Measurements from ENCODE around the gene BPTF.
"Not testable (repeated sequence)": the region's sequence is repeated elsewhere in the genome, so short reads cannot be mapped to it uniquely, and the experiment has no call there.

The BPTF gene, protein sequence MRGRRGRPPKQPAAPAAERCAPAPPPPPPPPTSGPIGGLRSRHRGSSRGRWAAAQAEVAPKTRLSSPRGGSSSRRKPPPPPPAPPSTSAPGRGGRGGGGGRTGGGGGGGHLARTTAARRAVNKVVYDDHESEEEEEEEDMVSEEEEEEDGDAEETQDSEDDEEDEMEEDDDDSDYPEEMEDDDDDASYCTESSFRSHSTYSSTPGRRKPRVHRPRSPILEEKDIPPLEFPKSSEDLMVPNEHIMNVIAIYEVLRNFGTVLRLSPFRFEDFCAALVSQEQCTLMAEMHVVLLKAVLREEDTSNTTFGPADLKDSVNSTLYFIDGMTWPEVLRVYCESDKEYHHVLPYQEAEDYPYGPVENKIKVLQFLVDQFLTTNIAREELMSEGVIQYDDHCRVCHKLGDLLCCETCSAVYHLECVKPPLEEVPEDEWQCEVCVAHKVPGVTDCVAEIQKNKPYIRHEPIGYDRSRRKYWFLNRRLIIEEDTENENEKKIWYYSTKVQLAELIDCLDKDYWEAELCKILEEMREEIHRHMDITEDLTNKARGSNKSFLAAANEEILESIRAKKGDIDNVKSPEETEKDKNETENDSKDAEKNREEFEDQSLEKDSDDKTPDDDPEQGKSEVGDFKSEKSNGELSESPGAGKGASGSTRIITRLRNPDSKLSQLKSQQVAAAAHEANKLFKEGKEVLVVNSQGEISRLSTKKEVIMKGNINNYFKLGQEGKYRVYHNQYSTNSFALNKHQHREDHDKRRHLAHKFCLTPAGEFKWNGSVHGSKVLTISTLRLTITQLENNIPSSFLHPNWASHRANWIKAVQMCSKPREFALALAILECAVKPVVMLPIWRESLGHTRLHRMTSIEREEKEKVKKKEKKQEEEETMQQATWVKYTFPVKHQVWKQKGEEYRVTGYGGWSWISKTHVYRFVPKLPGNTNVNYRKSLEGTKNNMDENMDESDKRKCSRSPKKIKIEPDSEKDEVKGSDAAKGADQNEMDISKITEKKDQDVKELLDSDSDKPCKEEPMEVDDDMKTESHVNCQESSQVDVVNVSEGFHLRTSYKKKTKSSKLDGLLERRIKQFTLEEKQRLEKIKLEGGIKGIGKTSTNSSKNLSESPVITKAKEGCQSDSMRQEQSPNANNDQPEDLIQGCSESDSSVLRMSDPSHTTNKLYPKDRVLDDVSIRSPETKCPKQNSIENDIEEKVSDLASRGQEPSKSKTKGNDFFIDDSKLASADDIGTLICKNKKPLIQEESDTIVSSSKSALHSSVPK (N-terminal part only)

DNA sequence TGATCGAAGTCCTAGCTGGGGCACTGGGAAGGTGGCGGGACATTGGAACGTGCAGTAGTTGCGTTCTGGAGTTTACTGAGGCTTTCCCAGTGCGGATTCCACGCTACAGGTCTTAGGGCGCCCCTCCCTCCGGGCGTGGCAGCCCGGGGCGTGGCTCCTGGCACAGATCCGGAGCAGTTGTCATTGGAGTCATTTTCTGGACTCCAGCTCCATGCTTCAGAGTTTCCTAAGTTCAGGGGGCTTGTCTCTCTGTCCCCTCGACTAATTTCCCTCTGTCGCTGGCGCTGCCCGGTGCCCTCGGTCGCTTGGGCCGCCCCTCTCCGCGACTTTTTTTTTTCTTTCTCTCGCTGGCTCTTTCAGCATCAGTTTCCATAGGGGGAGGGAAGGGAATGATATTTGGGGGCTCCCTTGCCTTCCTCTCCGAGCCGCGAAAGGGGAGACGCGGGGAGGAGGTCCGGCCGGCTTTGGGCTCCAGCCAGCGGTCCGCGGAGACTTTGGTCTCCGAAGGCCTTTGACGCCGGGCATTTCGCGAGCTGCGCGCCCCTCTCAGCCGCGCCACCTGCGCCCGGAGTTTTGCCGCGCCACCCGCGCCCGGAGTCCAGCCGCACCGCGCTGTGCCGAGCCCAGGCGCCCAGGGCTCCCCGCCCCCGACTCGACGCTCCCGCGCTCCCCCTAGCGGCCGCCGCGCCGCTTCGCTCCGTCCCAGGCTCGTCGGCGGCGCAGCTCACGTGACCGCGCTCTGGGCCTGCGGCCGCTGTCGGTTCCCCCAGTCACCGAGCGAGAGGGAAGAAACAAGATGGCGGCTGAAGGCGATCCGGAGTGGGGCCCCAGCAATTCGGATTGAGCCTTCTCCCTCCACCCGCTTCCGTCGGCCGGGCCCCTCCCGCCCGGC lies at the start of gene BPTF:
TSS of gene BPTF (plus strand) at position 769 of the 892 bp plus-strand sequence. CDS start 222 bp downstream, outside the sequence.
- DNase-seq: peak; percentile 90

DNA sequence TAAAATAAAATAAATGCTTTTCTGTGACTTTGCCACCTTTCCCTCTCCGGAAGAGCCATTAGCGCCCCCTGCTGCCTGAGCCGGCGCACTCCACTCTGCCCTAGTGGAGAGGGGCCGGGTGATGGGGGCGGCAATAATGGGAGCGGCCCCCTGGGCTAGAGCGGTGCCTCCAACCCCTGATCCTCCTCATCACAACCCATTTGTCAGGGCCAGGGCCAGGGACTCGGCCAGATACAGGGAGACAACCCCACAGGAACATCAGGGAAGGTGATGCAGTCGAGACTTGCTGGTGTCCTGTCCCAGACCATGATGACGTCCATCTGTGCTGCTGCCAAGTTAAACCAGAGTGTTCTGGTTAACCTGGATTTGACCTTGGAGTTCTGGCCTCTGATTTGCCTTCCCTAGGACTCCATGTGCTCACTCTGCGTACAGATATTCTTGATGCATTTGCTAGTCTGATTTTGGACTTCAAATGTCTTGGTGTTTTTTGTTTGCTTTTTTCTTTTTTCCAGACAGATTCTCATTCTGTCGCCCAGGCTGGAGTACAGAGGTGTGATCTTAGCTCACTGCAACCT lies 46.1 kb upstream of the BPTF start:
- no peak for DNase-seq

DNA sequence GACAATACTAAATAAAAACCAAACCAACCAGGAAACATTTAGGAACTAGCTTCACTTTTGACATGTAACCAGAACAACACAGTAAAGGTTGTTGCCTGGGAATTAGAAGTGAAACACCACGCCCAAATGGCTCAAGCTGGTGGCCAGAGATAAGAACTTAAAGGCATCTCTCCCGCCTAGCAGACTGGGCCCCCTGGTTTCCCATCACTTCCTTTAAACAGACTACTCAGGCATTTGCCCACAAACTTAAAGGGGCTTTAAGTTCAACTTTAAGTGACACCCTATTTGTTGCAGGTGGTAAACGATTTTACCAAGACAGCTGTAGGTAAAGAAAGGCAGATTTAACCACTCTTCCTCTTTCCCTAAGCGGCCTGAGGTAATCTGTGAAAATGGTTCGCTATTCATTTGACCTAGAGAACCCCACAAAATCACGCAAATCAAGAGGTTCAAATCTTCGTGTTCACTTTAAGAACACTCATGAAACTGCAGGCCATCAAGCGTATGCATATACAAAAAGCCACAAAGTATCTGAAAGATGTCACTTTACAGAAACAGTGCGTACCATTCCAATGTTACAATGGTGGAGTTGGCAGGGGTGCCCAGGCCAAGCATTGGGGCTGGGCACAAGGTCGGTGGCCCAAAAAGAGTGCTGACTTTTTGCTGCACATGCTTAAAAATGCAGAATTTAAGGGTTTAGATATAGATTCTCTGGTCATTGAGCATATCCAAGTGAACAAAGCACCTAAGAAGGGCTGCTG lies 40.8 kb upstream of the BPTF start:
- no peak for DNase-seq

DNA sequence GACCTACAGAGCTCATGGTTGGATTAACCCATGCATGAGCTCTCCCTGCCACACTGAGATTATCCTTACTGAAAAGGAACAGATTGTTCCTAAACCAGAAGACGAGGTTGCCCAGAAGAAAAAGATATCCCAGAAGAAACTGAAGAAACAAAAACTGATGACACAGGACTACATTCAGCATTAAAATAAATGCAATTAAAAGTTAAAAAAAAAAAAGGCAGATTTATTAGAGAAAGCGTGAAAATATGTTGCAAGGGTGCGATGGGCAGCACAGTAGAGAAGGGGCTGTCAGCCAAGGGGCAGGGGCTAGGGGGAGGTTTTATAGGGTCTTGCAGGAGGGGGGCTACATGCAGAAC lies 40.2 kb upstream of the BPTF start:
- no peak for DNase-seq

DNA sequence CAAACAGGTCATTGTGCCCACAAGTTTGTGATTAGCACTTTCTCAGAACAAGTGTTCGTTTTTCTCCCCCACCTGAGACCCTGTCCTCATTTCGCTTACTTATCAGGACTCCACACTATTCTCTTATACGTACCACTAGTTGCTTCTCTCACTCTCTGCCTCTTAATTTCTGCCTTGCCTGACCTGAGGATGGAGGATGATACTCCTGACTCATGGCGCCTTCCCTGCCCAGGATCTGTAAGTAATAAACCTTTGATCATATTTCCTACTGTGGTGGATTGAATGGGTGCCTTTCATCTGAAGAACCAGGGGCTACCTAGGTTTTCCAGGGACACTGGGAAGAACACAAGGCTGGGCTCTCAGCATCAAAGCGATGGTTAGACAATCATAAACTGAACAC lies 39.8 kb upstream of the BPTF start:
- DNase-seq: no peak

DNA sequence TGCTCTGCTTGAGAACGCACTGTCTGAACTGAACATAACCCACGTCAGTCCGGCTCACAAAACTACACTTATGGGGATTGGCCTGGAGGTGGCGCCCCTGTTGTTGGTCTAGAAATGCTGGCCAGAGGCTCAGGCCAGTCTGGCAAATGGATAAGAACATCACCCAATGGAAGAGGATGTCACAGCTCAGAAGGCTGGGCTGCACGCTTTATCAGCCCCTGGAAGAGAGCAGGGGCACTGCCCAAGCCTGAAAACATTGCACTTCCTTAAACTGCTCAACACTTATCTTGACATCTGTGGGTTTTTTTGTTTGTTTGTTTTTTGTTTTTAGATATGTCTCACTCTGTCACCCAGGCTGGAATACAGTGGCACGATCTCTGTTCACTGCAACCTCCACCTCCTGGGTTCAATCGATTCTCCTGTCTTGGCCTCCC lies 24.8 kb upstream of the BPTF start:
- no peak for DNase-seq

DNA sequence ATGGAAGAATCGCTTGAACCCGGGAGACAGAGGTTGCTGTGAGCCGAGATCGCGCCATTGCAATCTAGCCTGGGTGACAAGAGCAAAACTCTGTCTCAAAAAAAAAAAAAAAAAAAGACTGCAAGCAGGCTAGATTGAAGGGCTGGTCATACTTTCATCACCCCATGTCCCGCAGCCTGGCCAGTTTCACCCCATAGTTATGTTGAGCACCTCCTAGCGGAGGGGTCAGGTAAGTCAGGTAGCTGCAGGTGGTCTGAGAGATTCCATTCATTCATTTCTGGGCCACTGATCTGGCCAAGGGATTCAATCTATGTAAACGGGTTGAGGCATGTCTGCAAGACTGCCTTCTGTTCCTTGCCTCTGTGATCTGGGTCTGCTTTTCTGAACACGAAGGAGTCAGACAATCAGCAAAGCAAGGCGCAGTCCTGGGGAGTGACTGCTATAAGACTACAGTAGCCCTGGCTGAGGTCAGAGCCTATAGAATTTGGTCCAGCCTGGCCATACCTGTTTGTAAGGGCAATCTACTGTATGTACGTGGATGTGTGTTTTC lies 23.6 kb upstream of the BPTF start:
- peak; percentile 56 for DNase-seq

DNA sequence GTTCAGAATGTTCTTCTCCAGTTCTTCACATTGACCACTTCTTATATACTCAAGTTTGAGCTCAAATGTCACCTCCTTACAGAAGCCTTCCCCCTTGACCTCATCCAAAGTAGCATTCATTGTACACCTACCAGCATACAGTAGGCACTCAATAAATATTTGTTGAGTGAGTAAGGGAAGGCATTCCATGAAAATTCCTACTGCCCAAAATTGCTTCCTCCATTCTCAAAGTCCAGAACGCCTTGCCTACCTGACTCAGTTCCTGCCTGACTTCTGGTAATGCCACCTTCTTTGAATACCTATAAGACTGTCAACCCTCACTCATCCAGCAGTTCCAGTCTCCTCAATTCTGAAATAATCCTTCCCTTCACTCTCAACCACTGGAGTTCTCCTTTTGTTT lies 14.8 kb upstream of the BPTF start:
- no peak for DNase-seq

DNA sequence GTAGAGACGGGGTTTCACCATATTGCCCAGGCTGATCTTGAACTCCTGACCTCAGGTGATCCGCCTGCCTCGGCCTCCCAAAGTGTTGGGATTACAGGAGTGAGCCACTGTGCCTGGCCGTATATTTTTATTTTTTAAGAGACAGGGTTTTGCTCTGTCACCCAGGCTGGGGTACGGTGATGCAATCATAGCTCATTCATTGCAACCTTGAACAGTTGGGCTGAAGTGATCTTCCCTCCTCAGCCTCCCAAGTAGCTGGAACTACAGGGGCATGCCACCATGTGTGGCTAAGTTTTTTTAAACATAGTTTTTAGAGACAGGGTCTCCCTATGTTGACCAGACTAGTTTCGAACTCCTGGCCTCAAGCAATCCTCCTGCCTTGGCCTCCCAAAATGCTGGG lies 12.9 kb upstream of the BPTF start:
- not testable (repeated sequence) for DNase-seq

DNA sequence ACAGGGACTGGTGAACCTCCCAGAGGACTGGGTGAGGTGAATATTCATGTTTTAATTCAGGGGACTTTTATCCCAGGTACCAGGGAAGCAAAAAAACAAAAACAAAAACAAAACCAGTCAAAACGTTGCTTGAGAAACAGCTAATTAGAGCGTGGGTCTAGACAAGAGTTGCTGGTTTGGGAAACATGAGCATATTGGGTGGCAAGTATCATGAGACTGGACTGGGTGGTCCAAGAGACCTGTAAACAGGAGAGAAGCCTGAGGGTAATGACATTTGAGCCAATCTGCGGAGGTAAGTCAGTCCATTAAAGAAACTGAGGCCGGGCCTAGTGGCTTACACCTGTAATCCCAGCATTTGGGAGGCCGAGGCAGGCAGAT lies 11.5 kb upstream of the BPTF start:
- DNase-seq: no peak

DNA sequence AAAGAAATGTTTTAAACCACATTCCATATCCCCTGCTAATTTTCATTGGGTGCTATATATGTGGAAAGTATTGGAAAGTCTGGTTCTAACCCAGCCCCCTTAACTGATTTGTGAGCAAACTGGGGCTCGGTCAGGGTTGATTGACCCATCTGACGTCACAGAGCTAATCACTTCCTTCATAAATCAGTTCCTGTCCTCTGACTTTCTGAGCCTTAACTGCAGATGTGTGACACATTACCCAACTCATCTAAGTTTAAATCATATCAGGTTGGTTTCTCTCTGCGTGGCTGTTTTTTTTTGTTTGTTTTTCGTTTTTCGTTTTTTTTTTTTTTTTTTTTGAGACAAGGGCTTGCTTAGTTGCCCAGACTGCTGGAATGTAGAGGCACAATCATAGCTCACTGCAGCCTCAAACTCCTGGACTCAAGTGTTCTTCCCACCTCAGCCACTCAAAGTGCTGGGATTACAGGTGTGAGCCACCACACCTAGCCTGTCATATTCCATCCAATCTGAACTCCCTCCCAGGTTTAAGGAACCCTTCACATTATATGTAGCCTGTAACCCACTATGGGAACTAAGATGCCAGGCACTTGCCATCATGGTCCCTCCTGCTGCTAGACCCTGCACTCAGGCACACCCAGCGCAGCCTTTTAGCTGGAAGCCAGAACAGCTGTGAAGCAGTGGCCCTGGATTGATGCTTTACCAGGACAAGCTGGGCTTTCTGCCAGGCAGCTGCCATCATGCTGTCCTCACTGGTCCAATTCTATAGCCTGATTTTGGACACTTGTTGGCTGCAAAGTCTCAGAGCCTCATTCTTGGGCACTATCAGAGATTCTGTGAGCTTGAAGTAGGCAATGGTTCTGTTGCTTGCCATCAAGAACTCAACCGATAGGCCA lies 6.9 kb upstream of the BPTF start:
- DNase-seq: no peak

DNA sequence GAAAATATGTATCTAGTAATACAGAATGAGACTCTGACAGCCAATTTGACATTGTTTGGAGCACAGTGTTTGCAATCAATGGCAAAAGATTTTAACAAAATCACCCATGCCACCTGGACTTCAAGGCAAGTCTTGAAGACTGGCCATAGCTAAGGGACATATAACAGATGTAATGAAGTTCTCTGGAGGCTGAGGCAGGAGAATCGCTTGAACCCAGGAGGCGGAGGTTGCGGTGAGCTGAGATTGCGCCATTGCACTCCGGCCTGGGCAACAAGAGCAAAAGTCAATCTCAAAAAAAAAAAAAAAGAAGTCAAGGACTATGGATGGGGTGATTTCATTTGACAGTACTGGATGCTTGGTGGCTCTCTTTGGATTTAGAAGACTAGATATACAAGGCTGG lies 5.6 kb upstream of the BPTF start:
- DNase-seq: no peak

DNA sequence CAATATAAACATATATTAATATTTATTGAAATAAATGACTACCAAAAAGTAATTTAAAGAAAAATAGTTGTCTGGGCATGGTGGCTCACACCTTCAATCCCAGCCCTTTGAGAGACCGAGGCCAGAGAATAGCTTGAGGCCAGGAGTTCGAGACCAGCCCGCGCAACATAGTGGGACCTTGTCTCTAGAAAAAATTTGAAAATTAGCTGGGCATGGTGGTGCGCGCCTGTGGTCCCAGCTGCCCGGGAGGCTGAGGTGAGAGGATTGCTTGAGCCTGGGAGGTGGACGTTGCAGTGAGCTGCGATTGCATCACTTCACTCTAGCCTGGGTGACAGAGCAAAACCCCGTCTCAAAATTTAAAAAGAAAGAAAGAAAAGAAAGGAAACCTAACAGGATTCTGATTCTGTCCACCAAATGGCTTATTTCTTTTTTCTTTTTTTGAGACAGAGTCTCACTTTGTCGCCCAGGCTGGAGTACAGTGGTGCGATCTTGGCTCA lies 3.4 kb upstream of the BPTF start:
- no peak for DNase-seq

DNA sequence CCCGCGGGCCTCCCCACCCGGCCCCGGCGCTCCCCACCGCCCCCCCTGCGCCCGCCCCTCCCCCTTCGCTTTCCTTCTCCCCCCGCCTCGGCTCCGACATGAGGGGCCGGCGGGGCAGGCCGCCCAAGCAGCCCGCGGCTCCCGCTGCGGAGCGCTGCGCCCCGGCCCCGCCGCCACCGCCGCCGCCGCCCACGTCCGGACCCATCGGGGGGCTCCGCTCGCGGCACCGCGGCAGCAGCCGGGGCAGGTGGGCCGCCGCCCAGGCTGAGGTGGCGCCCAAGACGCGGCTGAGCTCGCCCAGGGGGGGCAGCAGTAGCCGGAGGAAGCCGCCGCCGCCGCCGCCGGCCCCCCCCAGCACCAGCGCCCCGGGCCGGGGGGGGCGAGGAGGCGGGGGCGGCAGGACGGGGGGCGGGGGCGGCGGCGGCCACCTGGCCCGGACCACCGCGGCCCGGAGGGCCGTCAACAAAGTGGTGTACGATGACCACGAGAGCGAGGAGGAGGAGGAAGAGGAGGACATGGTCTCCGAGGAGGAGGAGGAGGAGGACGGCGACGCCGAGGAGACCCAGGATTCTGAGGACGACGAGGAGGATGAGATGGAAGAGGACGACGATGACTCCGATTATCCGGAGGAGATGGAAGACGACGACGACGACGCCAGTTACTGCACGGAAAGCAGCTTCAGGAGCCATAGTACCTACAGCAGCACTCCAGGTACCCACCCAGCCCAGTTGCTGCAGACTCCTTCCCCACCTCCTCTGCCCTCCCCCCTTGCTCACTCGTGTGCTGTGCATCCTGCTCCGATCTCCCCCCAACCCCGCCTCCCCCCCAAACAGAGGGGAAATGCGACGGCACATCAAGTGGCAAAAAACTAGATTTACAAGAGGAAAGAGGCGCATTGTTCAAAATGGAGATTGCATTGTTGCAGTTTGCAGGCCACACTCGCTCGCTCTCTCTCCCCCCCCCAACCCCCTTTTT lies 611 bp downstream of the BPTF start:
- peak; percentile 78 for DNase-seq

DNA sequence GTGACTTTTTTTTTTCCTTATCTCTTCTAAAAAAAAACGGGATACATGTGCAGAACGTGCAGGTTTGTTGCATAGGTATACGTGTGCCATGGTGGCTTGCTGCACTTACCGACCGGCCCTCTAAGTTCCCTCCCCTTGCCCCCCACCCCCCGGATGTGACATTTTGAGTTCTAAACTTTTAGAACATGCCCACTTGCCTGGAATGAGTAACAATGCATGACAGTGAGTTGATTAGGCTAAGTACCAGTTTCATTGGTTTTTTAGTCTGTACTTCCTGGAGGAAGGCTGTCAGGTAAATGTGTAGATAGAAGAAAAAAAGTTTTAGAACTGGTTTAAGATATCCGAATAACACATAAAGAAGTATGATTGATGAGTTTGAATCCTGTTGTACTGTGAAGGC lies 4.0 kb downstream of the BPTF start:
- DNase-seq: no peak

DNA sequence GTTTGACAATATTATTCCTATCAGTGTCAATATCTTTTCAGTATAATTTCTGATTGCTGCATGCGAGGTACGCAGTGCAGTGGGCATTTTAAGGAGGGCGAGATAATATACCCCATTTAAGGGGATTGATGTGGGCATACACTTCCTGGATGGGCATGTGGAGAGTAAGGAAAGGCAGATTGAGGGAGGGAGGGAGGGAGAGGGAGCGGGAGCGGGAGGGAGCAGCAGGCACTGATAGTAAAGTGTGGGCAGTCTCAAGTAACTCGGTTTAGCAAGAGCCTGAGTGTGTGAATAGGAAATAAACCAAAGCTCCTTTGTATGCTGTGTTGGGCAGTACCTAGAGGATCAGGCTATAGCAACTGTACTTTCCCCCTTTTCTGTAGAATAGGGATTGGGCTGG lies 5.1 kb downstream of the BPTF start:
- DNase-seq: no peak

DNA sequence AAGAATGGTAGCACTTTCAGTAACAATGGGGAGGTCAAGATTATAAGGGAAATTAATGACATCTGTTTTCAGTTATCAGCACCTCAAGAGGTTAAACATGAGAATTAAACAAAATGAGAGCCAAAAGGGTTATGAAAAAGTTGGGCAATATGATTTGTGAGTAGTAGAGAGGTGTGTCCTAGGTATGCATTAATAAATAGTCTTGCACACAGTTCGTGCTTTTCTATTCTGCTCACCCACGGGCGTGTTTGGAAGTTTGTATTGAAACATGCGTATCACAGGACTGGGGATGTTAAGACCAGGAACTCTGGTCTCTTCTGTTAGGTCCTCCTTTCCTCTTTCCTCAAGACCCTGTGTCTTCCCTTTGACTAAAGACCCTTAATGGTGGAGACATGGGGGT lies 6.0 kb downstream of the BPTF start:
- DNase-seq: no peak

DNA sequence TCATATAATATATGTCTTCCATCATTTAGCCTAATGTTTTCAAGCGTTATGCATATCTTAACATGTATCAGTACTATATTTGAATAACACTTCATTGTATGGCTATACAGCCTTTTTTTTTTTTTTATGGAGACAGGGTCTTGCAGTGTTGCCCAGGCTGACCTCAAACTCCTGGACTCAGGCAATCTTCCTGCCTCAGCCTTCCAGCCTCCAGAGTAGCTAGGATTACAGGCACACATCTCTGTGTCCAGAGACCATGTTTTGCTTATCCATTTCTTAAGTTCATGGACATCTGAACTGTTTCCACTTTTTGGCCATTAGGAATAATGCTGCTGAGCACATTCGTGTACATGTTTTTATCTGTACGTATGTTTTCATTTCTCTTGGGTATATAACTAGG lies 7.8 kb downstream of the BPTF start:
- no peak for DNase-seq

Measured in NCI-H2171 treated with DMSO at 0.1 percent for 48 hours (cell line).